Hepatocyte (in vitro differentiated cells): ENCODE results near the gene NR2F1-AS1.
A peak's percentile ranks its signal among the peaks of the same experiment; 100 is the strongest.

ENCODE experiments used
- EZH2 ChIP-seq: fragments of 200-600 bp; sonication (generic); IDR thresholded peaks from 2 replicates; pipeline ENCODE4 v1.6.1; 2016; ENCODE audit warnings: antibody characterized with exemption, mild to moderate bottlenecking, borderline replicate concordance
- EZH2phosphoT487 ChIP-seq: fragments of 200-600 bp; sonication (generic); IDR thresholded peaks from one replicate; pipeline ENCODE4 v1.6.1; 2018; ENCODE audit warnings: antibody characterized with exemption, mild to moderate bottlenecking, low read depth, moderate library complexity; ENCODE audit not compliant: unreplicated experiment, severe bottlenecking
- TF ChIP-seq, protein P1 (sequence below): fragments of 200-600 bp; sonication (generic); IDR thresholded peaks from 2 replicates; pipeline ENCODE4 v1.5.1; 2016; ENCODE audit warnings: antibody characterized with exemption, mild to moderate bottlenecking; ENCODE audit not compliant: poor library complexity

- TF ChIP-seq, protein P1, sequence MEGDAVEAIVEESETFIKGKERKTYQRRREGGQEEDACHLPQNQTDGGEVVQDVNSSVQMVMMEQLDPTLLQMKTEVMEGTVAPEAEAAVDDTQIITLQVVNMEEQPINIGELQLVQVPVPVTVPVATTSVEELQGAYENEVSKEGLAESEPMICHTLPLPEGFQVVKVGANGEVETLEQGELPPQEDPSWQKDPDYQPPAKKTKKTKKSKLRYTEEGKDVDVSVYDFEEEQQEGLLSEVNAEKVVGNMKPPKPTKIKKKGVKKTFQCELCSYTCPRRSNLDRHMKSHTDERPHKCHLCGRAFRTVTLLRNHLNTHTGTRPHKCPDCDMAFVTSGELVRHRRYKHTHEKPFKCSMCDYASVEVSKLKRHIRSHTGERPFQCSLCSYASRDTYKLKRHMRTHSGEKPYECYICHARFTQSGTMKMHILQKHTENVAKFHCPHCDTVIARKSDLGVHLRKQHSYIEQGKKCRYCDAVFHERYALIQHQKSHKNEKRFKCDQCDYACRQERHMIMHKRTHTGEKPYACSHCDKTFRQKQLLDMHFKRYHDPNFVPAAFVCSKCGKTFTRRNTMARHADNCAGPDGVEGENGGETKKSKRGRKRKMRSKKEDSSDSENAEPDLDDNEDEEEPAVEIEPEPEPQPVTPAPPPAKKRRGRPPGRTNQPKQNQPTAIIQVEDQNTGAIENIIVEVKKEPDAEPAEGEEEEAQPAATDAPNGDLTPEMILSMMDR, result no peak
- peak; percentile 83 for TF ChIP-seq EZH2
- peak; percentile 21 for TF ChIP-seq EZH2phosphoT487
Measured at GRCh38 chr5:93602241-93603077, 21.4 kb upstream of the NR2F1-AS1 start.
